B cell (primary cell): Measurements from ENCODE around the gene SSTR1.

Experiments used
- CTCF ChIP-seq: fragments of 200-600 bp; IDR thresholded peaks from one replicate; pipeline ENCODE4 v1.8.0; 2022; ENCODE audit warnings: antibody characterized with exemption, mild to moderate bottlenecking
- EZH2 ChIP-seq: IDR thresholded peaks from 2 replicates; pipeline ENCODE4 v1.6.1; 2012; ENCODE audit warnings: borderline replicate concordance, low read depth, mild to moderate bottlenecking, moderate library complexity, low read length; ENCODE audit not compliant: insufficient read depth, poor library complexity, severe bottlenecking

- TF ChIP-seq EZH2, result no peak
- TF ChIP-seq CTCF, result no peak
These were observed 9.3 kb upstream of the SSTR1 start for GRCh38 chr14:38198425-38198824.
